H1 (cell line): Measurements from ENCODE around the gene ARHGAP32. TPM values are rescaled to one million over a fixed set of nuclear protein-coding genes. Genes with fewer than 3 reads are reported as not detected.
A peak's percentile ranks its signal among the peaks of the same experiment; 100 is the strongest.

ENCODE experiments used
- CTCF ChIA-PET: fragments of 300-600 bp; sonication (Branson Sonifier 250); formaldehyde crosslinking; loops from one replicate; lab custom pipeline; 2021; ENCODE audit not compliant: partially characterized antibody; lab: Charles Lee
- POLR2A ChIA-PET: fragments of 300-600 bp; sonication (Branson Sonifier 250); formaldehyde crosslinking; loops from one replicate; lab custom pipeline; 2021; ENCODE audit warnings: inconsistent platforms; ENCODE audit not compliant: partially characterized antibody; lab: Charles Lee
- DNase-seq, 2 experiments: peaks; one replicate each; pipeline versions ENCODE4 v3.0.0 to v3.0.0-alpha.2; 2010 to 2022; ENCODE audit warnings: low spot score in 2 of 2, low read depth in 1 of 2, mixed read lengths in 1 of 2
- FAIRE-seq: peaks from 2 replicates; lab custom pipeline; 2011; peaks lifted over from hg19 to GRCh38; lab: Jason Lieb, UNC
- H2AFZ ChIP-seq: 2 replicates; pipeline ENCODE4 v1.8.1; 2012; ENCODE audit warnings: low read length, inconsistent platforms
- H2AK5ac ChIP-seq: 2 replicates; pipeline ENCODE4 v1.6.1; 2013; ENCODE audit warnings: low read depth, low read length
- H2BK120ac ChIP-seq: replicated peaks from 2 replicates; pipeline ENCODE3; 2013; ENCODE audit warnings: low read depth, low read length, inconsistent platforms
- H2BK12ac ChIP-seq: 2 replicates; pipeline ENCODE4 v1.6.1; 2013; ENCODE audit warnings: low read depth, low read length
- H2BK15ac ChIP-seq: 2 replicates; pipeline ENCODE4 v1.6.1; 2013; ENCODE audit warnings: low read length
- H2BK20ac ChIP-seq: 2 replicates; pipeline ENCODE4 v1.6.1; 2013; ENCODE audit warnings: low read length
- H2BK5ac ChIP-seq: 2 replicates; pipeline ENCODE4 v1.6.1; 2013; ENCODE audit warnings: low read depth, low read length
- H3K14ac ChIP-seq: 2 replicates; pipeline ENCODE4 v1.6.1; 2013; ENCODE audit warnings: inconsistent platforms; ENCODE audit not compliant: insufficient read length
- H3K18ac ChIP-seq: 2 replicates; pipeline ENCODE4 v1.6.1; 2013; ENCODE audit warnings: low read length; ENCODE audit errors: extremely low read depth
- H3K23ac ChIP-seq: 2 replicates; pipeline ENCODE4 v1.6.1; 2013; ENCODE audit warnings: inconsistent platforms; ENCODE audit not compliant: insufficient read length
- H3K23me2 ChIP-seq: 2 replicates; pipeline ENCODE4 v1.6.1; 2013; ENCODE audit warnings: low read depth, low read length
- H3K27ac ChIP-seq: 2 replicates; pipeline ENCODE4 v1.6.1; 2011; ENCODE audit warnings: low read depth, low read length, inconsistent platforms
- H3K27me3 ChIP-seq, 4 experiments: replicated peaks in 1 of 4; 1 replicate in 1 of 4; 2 replicates in 3 of 4; pipeline versions ENCODE4 v1.6.1 to v1.8.1; 2011 to 2013; ENCODE audit warnings: low read length in 3 of 4, mild to moderate bottlenecking in 3 of 4, inconsistent platforms in 2 of 4, mixed read lengths in 2 of 4, moderate library complexity in 1 of 4; ENCODE audit not compliant: control insufficient read depth in 3 of 4, insufficient read depth in 3 of 4; ENCODE audit errors: extremely low read depth in 1 of 4
- H3K36me3 ChIP-seq, 4 experiments: 2 replicates each; pipeline versions ENCODE4 v1.6.1 to v1.8.1; 2011 to 2013; ENCODE audit warnings: mild to moderate bottlenecking in 4 of 4, low read length in 3 of 4, moderate library complexity in 2 of 4, control low read depth in 1 of 4, inconsistent platforms in 1 of 4; ENCODE audit not compliant: insufficient read depth in 4 of 4, control insufficient read depth in 2 of 4
- H3K4ac ChIP-seq: replicated peaks from 2 replicates; pipeline ENCODE3; 2013; ENCODE audit warnings: low read length, low read depth, mixed read lengths, inconsistent platforms; ENCODE audit not compliant: insufficient read length
- H3K4me1 ChIP-seq, 4 experiments: replicated peaks in 1 of 4; 1 replicate in 1 of 4; 2 replicates in 3 of 4; pipeline versions ENCODE4 v1.6.1 to v1.8.1; 2011 to 2013; ENCODE audit warnings: low read length in 3 of 4, inconsistent platforms in 2 of 4, mixed read lengths in 1 of 4; ENCODE audit not compliant: insufficient read depth in 4 of 4, control insufficient read depth in 3 of 4
- H3K4me2 ChIP-seq, 2 experiments: 2 replicates each; pipeline versions ENCODE4 v1.6.1 to v1.8.1; 2011 to 2013; ENCODE audit warnings: low read depth in 2 of 2, low read length in 2 of 2, control low read depth in 1 of 2, inconsistent platforms in 1 of 2, mild to moderate bottlenecking in 1 of 2; ENCODE audit not compliant: insufficient read depth in 1 of 2
- H3K4me3 ChIP-seq, 4 experiments: fragments of 200-600, 300-600 bp in 1 of 4; sonication (generic), shearing (Covaris generic), sonication (Bioruptor Twin) in 1 of 4; 2 replicates each; pipeline versions ENCODE4 v1.5.1 to v1.8.1; 2011 to 2016; ENCODE audit warnings: low read length in 4 of 4, low read depth in 3 of 4, control low read depth in 2 of 4, inconsistent platforms in 2 of 4, mild to moderate bottlenecking in 2 of 4, mixed read lengths in 1 of 4, moderate library complexity in 1 of 4; ENCODE audit not compliant: insufficient read depth in 2 of 4; ENCODE audit errors: extremely low read depth in 1 of 4
- H3K56ac ChIP-seq: replicated peaks from 2 replicates; pipeline ENCODE3; 2013; ENCODE audit warnings: low read depth, mild to moderate bottlenecking, mixed read lengths, low read length, inconsistent platforms; ENCODE audit not compliant: insufficient read length
- H3K79me1 ChIP-seq: 2 replicates; pipeline ENCODE4 v1.6.1; 2013; ENCODE audit warnings: low read depth, low read length, control low read depth
- H3K79me2 ChIP-seq, 2 experiments: 2 replicates each; pipeline versions ENCODE4 v1.6.1 to v1.8.1; 2012 to 2013; ENCODE audit warnings: low read length in 2 of 2, mild to moderate bottlenecking in 2 of 2, inconsistent platforms in 1 of 2; ENCODE audit not compliant: insufficient read depth in 2 of 2, control insufficient read depth in 1 of 2
- H3K9ac ChIP-seq, 4 experiments: replicated peaks in 1 of 4; 1 replicate in 1 of 4; 2 replicates in 3 of 4; pipeline versions ENCODE4 v1.6.1 to v1.8.1; 2011 to 2013; ENCODE audit warnings: low read depth in 3 of 4, low read length in 3 of 4, control low read depth in 2 of 4, mild to moderate bottlenecking in 2 of 4, moderate library complexity in 2 of 4, inconsistent platforms in 1 of 4; ENCODE audit errors: extremely low read depth in 1 of 4
- H3K9me3 ChIP-seq, 2 experiments: 2 replicates each; pipeline versions ENCODE4 v1.6.1 to v1.8.1; 2012 to 2013; ENCODE audit warnings: mild to moderate bottlenecking in 2 of 2, moderate library complexity in 2 of 2, control low read depth in 1 of 2, inconsistent platforms in 1 of 2, low read depth in 1 of 2, low read length in 1 of 2, mixed read lengths in 1 of 2; ENCODE audit not compliant: insufficient read depth in 2 of 2
- H4K20me1 ChIP-seq, 2 experiments: replicated peaks in 1 of 2; 2 replicates each; pipeline versions ENCODE3 to v1.8.1; 2011 to 2013; ENCODE audit warnings: inconsistent platforms in 2 of 2, low read length in 2 of 2, mild to moderate bottlenecking in 1 of 2; ENCODE audit not compliant: insufficient read depth in 2 of 2, control insufficient read depth in 1 of 2
- H4K5ac ChIP-seq: 2 replicates; pipeline ENCODE4 v1.6.1; 2013; ENCODE audit warnings: low read length, low read depth, mixed read lengths, inconsistent platforms; ENCODE audit not compliant: insufficient read length
- H4K8ac ChIP-seq: 2 replicates; pipeline ENCODE4 v1.8.0; 2013; ENCODE audit warnings: mild to moderate bottlenecking, moderate library complexity, low read length, inconsistent platforms; ENCODE audit not compliant: insufficient read depth; ENCODE audit errors: extremely low read depth
- H4K91ac ChIP-seq: replicated peaks from 2 replicates; pipeline ENCODE3; 2013; ENCODE audit warnings: low read length, mixed read lengths, inconsistent platforms; ENCODE audit not compliant: insufficient read length
- KDM4A ChIP-seq: IDR thresholded peaks from one replicate; pipeline ENCODE4 v1.7.1; 2012; ENCODE audit warnings: low read depth, mild to moderate bottlenecking, moderate library complexity, low read length, inconsistent platforms; ENCODE audit not compliant: severe bottlenecking
- YY1 ChIP-seq: IDR thresholded peaks from 2 replicates; pipeline ENCODE4 v1.6.1; 2011; ENCODE audit warnings: low read depth, mild to moderate bottlenecking, low read length
- WGBS, 2 experiments: shearing (Covaris generic) in 1 of 2; methylation state at CpG; one replicate each; pipeline versions ENCODE4 v1.1.6 to v1.1.7; 2013 to 2015; ENCODE audit warnings: low lambda C conversion rate in 2 of 2, mixed read lengths in 2 of 2, inconsistent platforms in 1 of 2, low coverage in 1 of 2, missing lambda C conversion rate in 1 of 2; ENCODE audit not compliant: insufficient replicate concordance in 2 of 2, insufficient coverage in 1 of 2, insufficient read length in 1 of 2; ENCODE audit errors: extremely low coverage in 1 of 2, missing lambda C conversion rate in 1 of 2; 5-methylcytosine and 5-hydroxymethylcytosine counted together
- polyA plus RNA-seq, 7 experiments: library from polyadenylated mRNA; depleted of rRNA in 3 of 7; stranded (reverse) in 5 of 7; unstranded in 2 of 7; fragments of >200 nt in 5 of 7; fragments of 200-250 nt in 2 of 7; gene quantifications; 1 replicate in 5 of 7; 2 replicates in 1 of 7; 4 replicates in 1 of 7; pipeline versions ENCODE4 v1.2.1 to v1.2.3, GENCODE V29; 2011 to 2013; ENCODE audit warnings: missing spikeins in 2 of 7, mixed read lengths in 2 of 7
- total RNA-seq: library from RNA; stranded (reverse); fragmentation: NEBNext Ultra II Directional; extraction: Animal tissue kit (Norgen Biotek cat#: 25700); gene quantifications from 2 replicates; pipeline ENCODE4 v1.2.1, GENCODE V29; 2021

Gene ARHGAP32
- total and polyA plus RNA-seq, 2 of the 8 experiments (the other 6 are each of a cell fraction or from before 2014, with no cell fraction given) = 13.7 to 30.0 TPM

DNA sequence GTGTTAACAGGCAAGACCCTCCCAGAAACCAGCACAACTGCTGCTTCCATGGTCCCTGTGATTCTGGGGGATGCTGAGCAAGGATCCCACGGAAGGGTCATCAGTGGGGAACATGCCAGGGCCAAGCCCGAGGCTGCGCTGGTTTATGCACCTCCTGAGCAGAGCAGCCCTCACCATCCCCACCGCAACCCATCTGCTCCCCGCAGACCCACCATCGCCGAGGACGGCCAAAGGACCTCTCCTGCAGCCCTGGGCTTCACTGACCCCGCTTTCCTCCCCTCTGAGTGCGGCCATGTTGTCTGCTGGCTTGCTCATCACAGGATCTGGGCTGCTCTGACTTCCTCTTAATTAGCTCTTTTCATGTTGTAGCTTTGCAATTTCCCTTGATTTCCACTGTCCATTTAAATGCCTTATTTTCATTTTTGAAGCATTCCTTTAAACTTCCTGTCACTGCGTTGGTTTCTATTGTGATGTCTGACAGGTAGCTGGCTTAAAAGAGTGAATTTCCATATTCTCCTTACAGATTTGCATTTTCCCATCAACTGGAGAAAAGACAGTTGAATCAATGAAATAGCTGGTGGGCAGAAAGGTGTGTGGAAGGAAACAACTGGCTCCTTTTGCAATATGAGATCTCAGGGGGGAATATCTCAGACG, 264.3 kb downstream of the ARHGAP32 start:
- POLR2A ChIA-PET = no interaction called here
- Histone ChIP-seq H2BK12ac (no peak overlapping the region; the same call in 1 of the 2 replicates), H3K4me3 (no peak overlapping the region), H3K27me3 (peaks cover 2 to 50% (median 39%) of the 10 kb centered on the region in 4 experiments), H3K18ac (no peak overlapping the region), H3K4me1 (peaks cover 5 to 41% (median 17%) of the 10 kb centered on the region in 4 experiments), H4K91ac (no peak overlapping the region), H2BK5ac (no peak overlapping the region; the same call in 1 of the 2 replicates), H3K14ac (no peak overlapping the region), H3K36me3 (no peaks in the 10 kb centered on the region), H3K4me2 (0 out of 4 replicates have a peak overlapping the region, but pooled peaks of 1 of the 2 experiments have one; percentile 28), H3K4ac (peak overlapping the region; percentile 47), H3K79me2 (no peaks in the 10 kb centered on the region), H3K9ac (no peak overlapping the region), H3K23me2 (no peaks in the 10 kb centered on the region), H3K79me1 (no peaks in the 10 kb centered on the region), H3K23ac (no peak overlapping the region)
- CTCF ChIA-PET = interaction anchor here (0.9 to 7.8 kb wide), 15 partner anchors 10 to 102 kb away, joined by 3 to 77 read pairs (median 6); partner anchors contain the start of genes KCNJ5 and TP53AIP1
- WGBS, 2 experiments = 53% methylated on average over 12 of the region's 12 CpGs; no CpG with 5 or more reads in 1 of the 2 experiments
- no peak for DNase-seq
- peak; percentile 72; the same call in 1 of the 2 replicates for TF ChIP-seq YY1
- TF ChIP-seq KDM4A = no peak
- TF ChIP-seq, all 59 proteins: peak for 1
- Histone ChIP-seq H3K56ac (no peak overlapping the region), H2BK120ac (no peak overlapping the region), H2BK20ac (peak overlapping the region; percentile 83; the same call in 1 of the 2 replicates), H3K9me3 (no peaks in the 10 kb centered on the region), H4K8ac (no peak overlapping the region), H2AFZ (no peak overlapping the region), H2AK5ac (no peak overlapping the region), H4K20me1 (no peaks in the 10 kb centered on the region), H4K5ac (no peak overlapping the region), H2BK15ac (no peak overlapping the region), H3K27ac (no peak overlapping the region)
- FAIRE-seq = no peak
